ENCODE measurements around the gene PSORS1C2.

PSORS1C2 gene

GRCh38 chr6:31096215-31096614, 42.7 kb downstream of the PSORS1C2 start:
- Histone ChIP-seq H3K4me1 (ENCODE audit: insufficient read depth, poor library complexity, severe bottlenecking) (peaks cover 11% of the 10 kb centered on the region), H3K27ac (ENCODE audit: poor library complexity, severe bottlenecking) (no peak overlapping the region)

DNA sequence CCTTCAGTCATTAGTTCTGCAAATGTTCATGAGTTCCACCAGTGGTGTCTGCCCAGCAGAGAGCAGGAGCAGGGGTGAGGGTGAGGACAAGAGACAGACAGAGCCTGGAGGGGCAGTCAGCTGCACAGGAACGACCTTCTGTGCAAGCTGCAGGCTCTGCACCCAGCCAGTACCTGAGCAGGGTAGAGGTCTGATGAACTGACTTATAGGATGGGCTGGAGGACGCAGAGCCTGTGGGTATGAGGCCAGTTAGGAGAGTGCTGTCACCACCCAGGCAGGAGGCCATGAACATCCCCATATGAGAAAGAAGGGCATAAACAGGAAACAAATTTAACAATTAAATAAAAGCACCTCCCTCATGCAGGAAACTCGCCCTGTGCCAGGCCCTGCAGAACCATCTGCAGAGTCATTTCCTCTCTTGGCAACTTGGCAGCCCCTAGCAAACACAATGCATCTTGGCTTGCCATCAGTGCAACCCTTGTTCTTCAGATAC, 44.4 kb downstream of the PSORS1C2 start:
- ATAC-seq (ENCODE audit: low read depth) (peak; percentile 46; the same call in 2 of the 3 replicates), DNase-seq (ENCODE audit: low spot score) (no peak)
- no peak for TF ChIP-seq CTCF (IDR thresholded peaks at IDR 0.05; ENCODE audit: poor library complexity, severe bottlenecking)
- no peaks in the 10 kb centered on the region for H3K36me3 ChIP-seq (ENCODE audit: low read depth)
- H3K27ac ChIP-seq (ENCODE audit: poor library complexity, severe bottlenecking), result peak overlapping the region; percentile 33
- H3K9me3 ChIP-seq (ENCODE audit: severe bottlenecking), result no peaks in the 10 kb centered on the region
- H3K27me3 ChIP-seq (ENCODE audit: insufficient read depth, poor library complexity, severe bottlenecking), result no peaks in the 10 kb centered on the region
- H3K4me1 ChIP-seq (ENCODE audit: insufficient read depth, poor library complexity, severe bottlenecking), result peaks cover 11% of the 10 kb centered on the region
- H3K4me3 ChIP-seq (ENCODE audit: severe bottlenecking), result no peak overlapping the region

More at GRCh38 chr6:31096215-31096614, 42.7 kb downstream of the PSORS1C2 start:
- ATAC-seq (ENCODE audit: low read depth) (no peak), DNase-seq (ENCODE audit: low spot score) (no peak)
- Histone ChIP-seq H3K27me3 (ENCODE audit: insufficient read depth, poor library complexity, severe bottlenecking) (no peaks in the 10 kb centered on the region), H3K4me3 (ENCODE audit: severe bottlenecking) (no peak overlapping the region), H3K36me3 (ENCODE audit: low read depth) (no peaks in the 10 kb centered on the region), H3K9me3 (ENCODE audit: severe bottlenecking) (no peaks in the 10 kb centered on the region)
- no peak for TF ChIP-seq CTCF (IDR thresholded peaks at IDR 0.05; ENCODE audit: poor library complexity, severe bottlenecking)

DNA sequence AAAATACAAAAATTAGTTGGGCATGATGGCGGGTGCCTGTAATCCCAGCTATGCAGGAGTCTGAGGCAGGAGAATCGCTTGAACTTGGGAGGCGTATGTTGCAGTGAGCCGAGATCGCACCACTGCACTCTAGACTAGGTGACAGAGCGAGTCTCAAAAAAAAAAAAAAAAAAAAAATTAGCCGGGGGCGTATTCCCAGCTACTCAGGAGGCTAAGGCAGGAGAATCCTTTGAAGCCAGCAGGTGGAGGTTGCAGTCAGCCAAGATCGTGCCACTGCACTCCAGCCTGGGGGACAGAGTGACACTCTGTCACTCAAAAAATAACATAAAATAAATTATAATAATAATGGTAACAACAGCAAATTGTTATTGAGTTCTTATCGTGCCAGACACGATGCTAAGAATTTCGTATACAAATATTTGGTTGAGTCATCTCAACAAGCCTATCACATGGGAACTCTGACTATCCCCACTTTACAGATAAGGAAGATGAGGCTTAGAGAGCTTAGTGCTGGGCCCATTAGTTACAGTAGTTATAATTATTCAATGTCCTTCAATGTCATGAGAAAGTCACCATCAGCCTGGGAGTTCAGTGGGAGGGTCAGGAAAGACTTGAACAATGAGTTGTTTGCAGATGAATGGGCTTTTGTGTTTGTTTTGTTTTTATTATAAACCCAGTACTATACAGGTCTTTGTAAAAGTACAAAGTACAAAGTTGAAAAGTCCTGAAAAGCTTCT, 45.9 kb downstream of the PSORS1C2 start:
- TF ChIP-seq CTCF (IDR thresholded peaks at IDR 0.05; ENCODE audit: poor library complexity, severe bottlenecking), result no peak
- ATAC-seq (ENCODE audit: low read depth), result no peak
- no peaks in the 10 kb centered on the region for H3K36me3 ChIP-seq (ENCODE audit: low read depth)

GRCh38 chr6:31092238-31092637, 46.6 kb downstream of the PSORS1C2 start:
- Histone ChIP-seq H3K36me3 (ENCODE audit: low read depth) (no peaks in the 10 kb centered on the region), H3K27me3 (ENCODE audit: insufficient read depth, poor library complexity, severe bottlenecking) (no peaks in the 10 kb centered on the region), H3K27ac (ENCODE audit: poor library complexity, severe bottlenecking) (no peak overlapping the region), H3K4me1 (ENCODE audit: insufficient read depth, poor library complexity, severe bottlenecking) (peaks cover 14% of the 10 kb centered on the region), H3K9me3 (ENCODE audit: severe bottlenecking) (no peaks in the 10 kb centered on the region), H3K4me3 (ENCODE audit: severe bottlenecking) (no peak overlapping the region)
- ATAC-seq (ENCODE audit: low read depth) (no peak), DNase-seq (ENCODE audit: low spot score) (no peak)
- no peak for TF ChIP-seq CTCF (IDR thresholded peaks at IDR 0.05; ENCODE audit: poor library complexity, severe bottlenecking)

More for the DNA sequence above, 45.9 kb downstream of the PSORS1C2 start:
- no peak overlapping the region for H3K4me3 ChIP-seq (ENCODE audit: severe bottlenecking)
- no peak for DNase-seq (ENCODE audit: low spot score)
- H3K4me1 ChIP-seq (ENCODE audit: insufficient read depth, poor library complexity, severe bottlenecking), result peaks cover 11% of the 10 kb centered on the region
- H3K27ac ChIP-seq (ENCODE audit: poor library complexity, severe bottlenecking), result no peak overlapping the region
- no peaks in the 10 kb centered on the region for H3K27me3 ChIP-seq (ENCODE audit: insufficient read depth, poor library complexity, severe bottlenecking)
- no peaks in the 10 kb centered on the region for H3K9me3 ChIP-seq (ENCODE audit: severe bottlenecking)

DNA sequence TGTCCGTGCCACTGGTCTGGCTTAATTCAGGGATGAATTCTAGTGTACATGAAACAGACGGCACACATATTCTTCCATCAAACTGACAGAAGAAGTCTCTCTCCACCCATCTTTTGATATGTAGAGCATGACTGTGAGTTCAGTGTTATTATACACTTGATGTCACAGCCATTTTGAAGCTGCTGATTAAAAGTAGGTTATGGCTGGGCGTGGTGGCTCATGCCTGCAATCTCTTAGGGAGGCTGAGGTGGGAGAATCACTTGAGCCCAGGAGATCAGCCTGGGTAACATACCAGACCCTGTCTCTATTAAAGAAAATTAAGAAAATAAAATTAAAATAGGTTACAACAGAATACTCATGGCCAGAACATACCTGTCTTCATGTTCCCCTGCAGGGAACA, 47.2 kb downstream of the PSORS1C2 start:
- Histone ChIP-seq H3K4me1 (ENCODE audit: insufficient read depth, poor library complexity, severe bottlenecking) (peaks cover 19% of the 10 kb centered on the region), H3K9me3 (ENCODE audit: severe bottlenecking) (no peaks in the 10 kb centered on the region), H3K36me3 (ENCODE audit: low read depth) (no peaks in the 10 kb centered on the region), H3K27ac (ENCODE audit: poor library complexity, severe bottlenecking) (no peak overlapping the region), H3K4me3 (ENCODE audit: severe bottlenecking) (no peak overlapping the region), H3K27me3 (ENCODE audit: insufficient read depth, poor library complexity, severe bottlenecking) (no peaks in the 10 kb centered on the region)
- no peak for TF ChIP-seq CTCF (IDR thresholded peaks at IDR 0.05; ENCODE audit: poor library complexity, severe bottlenecking)
- DNase-seq (ENCODE audit: low spot score) (no peak), ATAC-seq (ENCODE audit: low read depth) (no peak)

Measured in RWPE2 (cell line).